ENCODE results near the gene ANKLE2. TPM values are rescaled to one million over a fixed set of nuclear protein-coding genes. Genes with fewer than 3 reads are reported as not detected.

Gene ANKLE2
- total RNA-seq, 1 donor from 2014 or later, result 155 TPM

DNA sequence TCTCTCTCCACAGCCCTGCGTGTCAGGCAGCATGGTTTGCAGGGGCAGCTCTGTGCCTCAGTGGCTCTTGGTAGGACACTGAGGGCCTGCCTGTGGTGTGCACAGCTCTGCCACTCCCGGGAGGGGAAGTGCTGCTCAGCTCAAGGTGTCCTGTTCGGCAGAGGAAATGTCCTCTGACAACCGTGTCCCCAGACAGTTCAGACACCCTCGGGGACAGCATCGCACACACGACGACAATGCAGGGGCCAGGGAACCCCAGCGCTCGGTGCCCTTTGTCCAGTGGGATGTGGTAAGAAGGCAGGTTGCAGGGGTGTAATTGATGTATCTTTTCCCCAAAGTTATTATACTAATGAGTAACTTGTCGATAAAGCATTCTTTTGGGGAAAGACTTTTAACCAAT, 14.2 kb downstream of the ANKLE2 start:
- H3K27me3 Mint-ChIP-seq, result no peaks in the 10 kb centered on the region
- intact Hi-C loops (cut with micrococcal nuclease), result no loop called here
- H3K27ac Mint-ChIP-seq, result peak overlapping the region; percentile 56
- H3K4me1 Mint-ChIP-seq, result peaks cover 8% of the 10 kb centered on the region
- no peak overlapping the region for H3K4me3 Mint-ChIP-seq
- no peak for DNase-seq
- peaks cover 74% of the 10 kb centered on the region for H3K36me3 Mint-ChIP-seq (ENCODE audit: low read depth)
- H3K9me3 Mint-ChIP-seq, result peaks cover 7% of the 10 kb centered on the region

DNA sequence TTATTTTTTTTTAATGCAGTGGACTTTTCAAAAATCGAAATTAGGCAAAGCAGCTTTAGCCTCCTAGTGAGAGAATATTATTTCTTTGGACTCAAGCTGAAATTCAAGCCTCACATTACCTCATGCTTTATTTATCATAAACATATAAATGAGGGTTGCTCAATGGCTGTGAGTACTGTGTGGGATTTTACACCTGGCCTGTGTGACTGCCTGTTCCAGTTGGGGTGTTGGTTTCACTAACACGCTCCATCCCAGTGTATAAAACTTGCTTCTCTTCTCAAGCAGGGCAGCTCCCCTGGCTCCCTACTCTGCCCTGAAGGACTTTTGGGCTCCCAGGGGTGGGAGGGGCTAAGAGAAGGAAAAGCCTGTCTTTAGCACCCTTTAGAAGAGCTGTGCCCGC, 15.0 kb downstream of the ANKLE2 start:
- intact Hi-C loops (cut with micrococcal nuclease), result no loop called here
- DNase-seq, result no peak
- H3K27me3 Mint-ChIP-seq, result no peaks in the 10 kb centered on the region
- H3K4me3 Mint-ChIP-seq, result no peak overlapping the region
- H3K9me3 Mint-ChIP-seq, result peaks cover 7% of the 10 kb centered on the region
- no peak overlapping the region for H3K27ac Mint-ChIP-seq
- H3K4me1 Mint-ChIP-seq, result peaks cover 8% of the 10 kb centered on the region
- H3K36me3 Mint-ChIP-seq (ENCODE audit: low read depth), result peaks cover 78% of the 10 kb centered on the region

DNA sequence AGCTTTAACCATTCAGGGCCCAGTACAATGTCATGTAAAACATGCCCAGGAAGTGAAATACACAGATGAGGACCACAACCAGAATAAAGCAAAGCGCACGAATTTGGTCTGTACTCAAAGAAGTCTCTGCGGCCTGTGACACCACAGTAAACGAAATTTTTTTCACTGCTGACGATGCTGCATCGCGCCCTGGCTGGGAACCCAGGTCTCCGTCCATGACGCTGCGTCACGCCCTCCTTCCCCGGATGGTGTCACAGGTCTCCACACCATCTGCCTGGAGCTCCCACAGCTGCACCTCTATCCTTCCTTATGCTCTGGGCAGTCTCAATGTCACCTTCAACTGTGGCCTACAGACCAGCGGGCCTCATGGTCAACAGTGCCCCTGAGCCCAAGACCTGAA, 17.8 kb downstream of the ANKLE2 start:
- peaks cover 7% of the 10 kb centered on the region for H3K9me3 Mint-ChIP-seq
- DNase-seq, result no peak
- no peak overlapping the region for H3K27ac Mint-ChIP-seq
- peaks cover 86% of the 10 kb centered on the region for H3K36me3 Mint-ChIP-seq (ENCODE audit: low read depth)
- intact Hi-C loops (cut with micrococcal nuclease), result no loop called here
- no peak overlapping the region for H3K4me3 Mint-ChIP-seq
- no peaks in the 10 kb centered on the region for H3K27me3 Mint-ChIP-seq
- H3K4me1 Mint-ChIP-seq, result peaks cover 8% of the 10 kb centered on the region

DNA sequence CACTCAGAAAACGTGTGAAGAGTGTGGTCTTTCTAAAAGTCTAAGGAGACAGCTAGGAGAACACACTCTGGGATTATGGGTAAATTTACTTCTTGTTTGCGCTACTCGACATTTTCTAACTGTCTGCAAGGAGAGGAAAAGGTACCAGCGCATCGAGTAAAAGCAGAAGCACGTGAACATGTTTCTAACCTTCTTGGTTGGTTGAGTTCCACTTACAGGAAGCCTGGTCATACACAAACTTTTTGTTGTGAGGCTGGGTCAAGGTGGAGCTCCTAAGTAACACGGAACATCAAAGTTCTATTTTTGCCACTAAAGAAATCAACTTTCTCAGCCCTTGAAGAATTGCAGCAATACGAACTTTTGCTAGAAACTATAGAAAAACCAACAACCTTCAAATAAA, 20.0 kb downstream of the ANKLE2 start:
- Mint-ChIP-seq H3K27ac (no peak overlapping the region), H3K4me1 (peaks cover 8% of the 10 kb centered on the region), H3K9me3 (peaks cover 7% of the 10 kb centered on the region), H3K36me3 (ENCODE audit: low read depth) (peaks cover 81% of the 10 kb centered on the region), H3K27me3 (no peaks in the 10 kb centered on the region), H3K4me3 (no peak overlapping the region)
- intact Hi-C loops (cut with micrococcal nuclease), result no loop called here
- no peak for DNase-seq

DNA sequence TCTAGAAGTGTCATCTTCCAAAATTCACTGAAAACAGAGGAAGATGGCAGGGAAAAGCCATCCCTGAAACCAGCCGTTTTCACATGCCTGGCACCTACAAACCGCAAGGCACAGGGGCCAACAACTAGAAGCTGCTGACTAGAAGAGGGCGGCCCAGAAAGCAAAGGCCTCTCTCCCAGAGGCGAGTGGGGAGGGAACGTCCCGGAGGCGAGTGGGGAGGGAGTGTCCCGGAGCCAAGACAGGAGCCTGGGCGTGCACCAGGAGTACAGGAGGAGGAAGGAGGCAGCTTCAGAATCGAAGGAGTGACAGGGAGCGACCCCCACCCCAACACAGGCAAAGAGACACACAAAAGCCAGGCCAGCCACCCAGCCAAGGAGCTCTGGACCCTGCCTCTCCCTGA, 21.0 kb downstream of the ANKLE2 start:
- DNase-seq, result no peak
- intact Hi-C loops (cut with micrococcal nuclease), result no loop called here
- Mint-ChIP-seq H3K4me1 (peaks cover 8% of the 10 kb centered on the region), H3K4me3 (no peak overlapping the region), H3K9me3 (peaks cover 7% of the 10 kb centered on the region), H3K27ac (no peak overlapping the region), H3K36me3 (ENCODE audit: low read depth) (peaks cover 82% of the 10 kb centered on the region), H3K27me3 (no peaks in the 10 kb centered on the region)

DNA sequence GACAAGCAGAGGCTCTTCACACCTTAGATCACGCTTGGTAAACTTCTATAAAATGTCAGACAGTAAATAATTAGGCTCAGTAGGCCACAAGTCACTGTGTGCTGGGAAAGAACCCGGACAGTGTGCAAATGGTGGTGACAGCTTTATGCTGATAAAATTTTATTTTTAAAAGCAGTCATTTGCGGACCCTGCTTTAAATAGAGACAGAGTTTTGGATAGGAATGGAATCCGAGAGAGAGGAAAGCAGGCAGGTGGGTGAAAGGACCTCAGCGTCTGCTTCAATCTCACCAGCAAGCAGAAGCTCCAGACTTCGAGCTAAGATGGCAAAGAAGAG, 21.4 kb downstream of the ANKLE2 start:
- no peak for DNase-seq
- intact Hi-C loops (cut with micrococcal nuclease), result no loop called here
- Mint-ChIP-seq H3K27ac (no peak overlapping the region), H3K27me3 (no peaks in the 10 kb centered on the region), H3K9me3 (peaks cover 7% of the 10 kb centered on the region), H3K4me1 (peaks cover 8% of the 10 kb centered on the region), H3K36me3 (ENCODE audit: low read depth) (peaks cover 82% of the 10 kb centered on the region), H3K4me3 (no peak overlapping the region)

DNA sequence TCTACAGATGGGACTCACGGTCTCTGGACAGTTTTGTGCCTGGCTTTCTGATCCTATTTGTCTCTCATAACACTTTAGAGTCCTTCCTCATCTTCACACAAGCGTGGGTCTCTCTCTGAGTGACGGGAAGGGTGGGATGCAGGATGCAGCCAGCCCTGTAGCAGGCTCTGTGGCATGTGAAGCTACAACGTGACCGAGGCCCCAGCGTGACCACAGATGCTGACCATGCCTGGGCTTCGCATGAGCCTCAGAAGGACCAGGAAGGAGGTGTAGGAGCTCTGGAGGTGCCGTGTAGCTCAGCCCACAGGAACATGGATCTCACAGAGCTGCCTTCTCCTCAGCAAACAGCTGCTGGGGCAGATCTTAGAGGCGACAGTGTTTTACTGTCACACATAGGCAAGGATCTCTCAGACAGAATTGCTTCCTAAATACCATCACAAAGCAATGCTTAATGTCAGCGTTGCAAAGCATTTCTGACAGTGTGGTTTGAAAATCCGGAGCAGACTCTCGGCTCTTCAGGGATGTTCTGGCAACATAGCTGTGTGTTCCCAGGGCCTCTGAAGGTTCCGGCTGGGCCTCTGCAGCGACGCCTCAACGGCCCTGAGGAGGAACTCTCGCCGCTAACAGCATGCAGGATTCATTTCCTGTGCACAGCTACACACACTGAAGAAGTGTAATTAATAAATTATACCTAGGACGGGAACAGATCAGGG, 21.9 kb downstream of the ANKLE2 start:
- H3K4me3 Mint-ChIP-seq, result no peak overlapping the region
- no peaks in the 10 kb centered on the region for H3K27me3 Mint-ChIP-seq
- no peak overlapping the region for H3K27ac Mint-ChIP-seq
- peaks cover 82% of the 10 kb centered on the region for H3K36me3 Mint-ChIP-seq (ENCODE audit: low read depth)
- DNase-seq, result no peak
- peaks cover 7% of the 10 kb centered on the region for H3K9me3 Mint-ChIP-seq
- H3K4me1 Mint-ChIP-seq, result peaks cover 8% of the 10 kb centered on the region
- intact Hi-C loops (cut with micrococcal nuclease), result no loop called here

DNA sequence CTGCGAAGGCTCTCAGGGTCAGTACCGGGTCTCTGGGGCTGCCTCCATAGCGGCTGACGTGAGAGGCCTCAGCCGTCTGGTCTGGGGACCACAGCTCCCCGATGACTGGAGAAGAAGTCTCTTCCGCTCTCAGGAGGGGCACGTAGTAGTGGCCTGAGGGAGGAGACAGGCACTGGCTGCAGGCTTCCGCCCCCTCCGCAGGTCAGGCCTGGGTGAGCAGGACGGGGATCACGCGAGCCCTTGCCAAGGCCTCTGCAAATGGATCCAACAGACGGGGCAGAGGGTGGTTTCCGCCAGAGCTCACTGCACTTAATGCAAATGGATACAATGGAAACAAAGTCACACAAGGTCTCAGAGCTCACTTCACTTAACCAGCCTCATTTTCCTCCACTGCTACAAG, 24.7 kb downstream of the ANKLE2 start:
- H3K36me3 Mint-ChIP-seq (ENCODE audit: low read depth), result peaks cover 82% of the 10 kb centered on the region
- no peak overlapping the region for H3K27ac Mint-ChIP-seq
- H3K4me3 Mint-ChIP-seq, result no peak overlapping the region
- no peaks in the 10 kb centered on the region for H3K9me3 Mint-ChIP-seq
- no peaks in the 10 kb centered on the region for H3K27me3 Mint-ChIP-seq
- intact Hi-C loops (cut with micrococcal nuclease), result no loop called here
- H3K4me1 Mint-ChIP-seq, result no peaks in the 10 kb centered on the region
- DNase-seq, result no peak

DNA sequence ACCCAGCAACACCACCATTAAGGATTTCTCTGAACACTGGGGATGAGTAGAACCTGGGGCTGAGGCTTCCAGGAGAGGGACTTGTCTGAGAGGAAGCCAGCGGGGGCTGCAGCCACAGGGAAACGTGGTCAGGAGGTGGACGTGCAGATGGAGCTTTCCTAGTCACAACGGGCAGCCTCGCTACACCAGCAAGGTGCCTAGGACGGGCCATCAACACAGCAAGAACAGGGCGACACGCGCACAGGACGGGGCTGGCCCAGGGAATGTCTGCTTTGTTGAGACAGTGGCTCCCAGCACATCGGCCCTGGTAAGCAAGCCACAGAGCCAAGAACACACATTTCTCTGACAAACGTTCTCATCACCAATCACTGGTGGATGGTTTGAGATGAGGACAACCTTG, 25.3 kb downstream of the ANKLE2 start:
- peaks cover 83% of the 10 kb centered on the region for H3K36me3 Mint-ChIP-seq (ENCODE audit: low read depth)
- no peaks in the 10 kb centered on the region for H3K27me3 Mint-ChIP-seq
- H3K27ac Mint-ChIP-seq, result no peak overlapping the region
- no peak for DNase-seq
- H3K4me1 Mint-ChIP-seq, result no peaks in the 10 kb centered on the region
- no peaks in the 10 kb centered on the region for H3K9me3 Mint-ChIP-seq
- intact Hi-C loops (cut with micrococcal nuclease), result no loop called here
- H3K4me3 Mint-ChIP-seq, result no peak overlapping the region

DNA sequence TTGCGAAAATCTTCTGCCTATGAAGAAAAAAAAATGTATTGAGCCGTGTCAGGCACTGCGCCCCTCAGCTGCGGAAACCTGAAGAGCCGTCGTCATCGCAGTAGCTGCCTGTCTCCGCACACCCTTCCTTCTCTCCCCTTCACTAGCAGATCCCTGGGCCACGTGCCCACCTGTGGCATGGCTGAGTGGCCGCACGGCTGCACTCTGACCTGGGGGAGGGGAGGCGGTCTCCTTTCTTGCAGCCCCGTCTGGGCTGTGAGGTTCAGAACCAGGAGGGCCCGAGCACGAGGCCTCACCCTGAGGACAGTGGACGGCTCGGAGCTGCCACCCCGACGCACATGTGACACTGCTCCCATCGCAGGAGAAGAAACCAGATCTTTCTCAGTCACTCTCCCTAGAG, 26.1 kb downstream of the ANKLE2 start:
- H3K4me3 Mint-ChIP-seq, result no peak overlapping the region
- H3K9me3 Mint-ChIP-seq, result no peaks in the 10 kb centered on the region
- DNase-seq, result no peak
- no peaks in the 10 kb centered on the region for H3K27me3 Mint-ChIP-seq
- no peak overlapping the region for H3K27ac Mint-ChIP-seq
- peaks cover 81% of the 10 kb centered on the region for H3K36me3 Mint-ChIP-seq (ENCODE audit: low read depth)
- intact Hi-C loops (cut with micrococcal nuclease), result no loop called here
- no peaks in the 10 kb centered on the region for H3K4me1 Mint-ChIP-seq

DNA sequence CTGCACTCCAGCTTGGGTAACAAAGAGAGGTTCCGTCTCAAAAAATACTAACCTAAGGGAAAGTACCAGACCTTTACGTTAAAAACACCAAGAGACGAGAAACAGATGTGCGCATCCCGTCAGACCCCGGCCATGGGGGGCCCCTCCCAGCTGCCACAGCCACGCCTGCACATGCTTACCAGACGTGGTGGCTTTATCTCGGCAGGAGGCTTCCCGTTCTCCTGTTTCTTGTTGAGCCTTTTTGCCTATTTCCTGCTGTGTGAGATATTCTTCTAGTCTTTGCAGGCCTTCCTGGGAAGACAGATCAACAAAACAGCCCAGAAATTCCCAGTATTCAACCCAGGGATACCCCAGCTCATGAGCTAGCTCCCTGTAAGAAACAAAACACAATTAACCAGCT, 27.4 kb downstream of the ANKLE2 start:
- Mint-ChIP-seq H3K4me1 (peaks cover 4% of the 10 kb centered on the region), H3K36me3 (ENCODE audit: low read depth) (peaks cover 79% of the 10 kb centered on the region), H3K9me3 (no peaks in the 10 kb centered on the region), H3K4me3 (no peak overlapping the region), H3K27ac (no peak overlapping the region), H3K27me3 (no peaks in the 10 kb centered on the region)
- intact Hi-C loops (cut with micrococcal nuclease), result no loop called here
- DNase-seq, result no peak

DNA sequence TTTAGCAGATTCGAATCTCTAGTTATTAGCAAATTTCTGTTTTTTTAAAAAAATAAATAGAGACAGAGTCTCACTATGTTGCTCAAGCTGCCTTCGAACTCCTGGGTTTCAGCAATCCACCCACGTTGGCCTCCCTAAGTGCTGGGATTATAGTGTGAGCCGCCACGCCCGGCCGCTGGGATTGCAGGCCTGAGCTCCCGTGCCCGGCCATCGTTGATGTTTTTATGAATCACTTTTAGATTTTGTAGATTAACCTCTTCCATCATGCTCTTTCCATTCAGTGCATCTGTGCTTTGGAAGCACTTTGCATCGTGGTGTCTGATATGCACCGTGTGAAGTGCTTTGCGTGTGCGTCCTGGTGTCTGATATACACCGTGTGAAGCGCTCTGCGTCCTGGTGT, 30.1 kb downstream of the ANKLE2 start:
- Mint-ChIP-seq H3K36me3 (ENCODE audit: low read depth) (peaks cover 82% of the 10 kb centered on the region), H3K27ac (no peak overlapping the region), H3K9me3 (no peaks in the 10 kb centered on the region), H3K27me3 (no peaks in the 10 kb centered on the region), H3K4me1 (peaks cover 4% of the 10 kb centered on the region), H3K4me3 (no peak overlapping the region)
- intact Hi-C loops (cut with micrococcal nuclease), result no loop called here
- DNase-seq, result no peak

DNA sequence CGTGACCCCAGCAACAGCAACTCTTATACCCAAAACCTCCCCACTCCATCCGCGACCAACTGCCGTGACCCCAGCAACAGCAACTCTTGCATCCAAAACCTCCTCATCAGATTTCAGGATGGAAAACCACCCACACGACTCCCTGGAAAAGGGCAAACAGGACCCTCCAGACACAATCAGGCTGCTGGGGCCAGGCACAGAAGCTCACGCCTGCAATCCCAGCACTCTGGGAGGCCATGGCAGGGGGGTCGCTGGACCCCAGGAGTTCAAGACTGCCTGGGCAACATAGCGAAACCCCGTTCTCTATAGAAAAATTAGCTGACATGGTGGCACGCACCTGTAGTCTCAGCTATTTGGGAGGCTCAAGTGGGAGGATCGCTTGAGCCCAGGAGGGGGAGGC, 31.3 kb downstream of the ANKLE2 start:
- peak overlapping the region; percentile 45 for H3K27ac Mint-ChIP-seq
- H3K36me3 Mint-ChIP-seq (ENCODE audit: low read depth), result peaks cover 83% of the 10 kb centered on the region
- peaks cover 4% of the 10 kb centered on the region for H3K4me1 Mint-ChIP-seq
- DNase-seq, result no peak
- intact Hi-C loops (cut with micrococcal nuclease), result no loop called here
- H3K4me3 Mint-ChIP-seq, result no peak overlapping the region
- no peaks in the 10 kb centered on the region for H3K27me3 Mint-ChIP-seq
- H3K9me3 Mint-ChIP-seq, result no peaks in the 10 kb centered on the region

DNA sequence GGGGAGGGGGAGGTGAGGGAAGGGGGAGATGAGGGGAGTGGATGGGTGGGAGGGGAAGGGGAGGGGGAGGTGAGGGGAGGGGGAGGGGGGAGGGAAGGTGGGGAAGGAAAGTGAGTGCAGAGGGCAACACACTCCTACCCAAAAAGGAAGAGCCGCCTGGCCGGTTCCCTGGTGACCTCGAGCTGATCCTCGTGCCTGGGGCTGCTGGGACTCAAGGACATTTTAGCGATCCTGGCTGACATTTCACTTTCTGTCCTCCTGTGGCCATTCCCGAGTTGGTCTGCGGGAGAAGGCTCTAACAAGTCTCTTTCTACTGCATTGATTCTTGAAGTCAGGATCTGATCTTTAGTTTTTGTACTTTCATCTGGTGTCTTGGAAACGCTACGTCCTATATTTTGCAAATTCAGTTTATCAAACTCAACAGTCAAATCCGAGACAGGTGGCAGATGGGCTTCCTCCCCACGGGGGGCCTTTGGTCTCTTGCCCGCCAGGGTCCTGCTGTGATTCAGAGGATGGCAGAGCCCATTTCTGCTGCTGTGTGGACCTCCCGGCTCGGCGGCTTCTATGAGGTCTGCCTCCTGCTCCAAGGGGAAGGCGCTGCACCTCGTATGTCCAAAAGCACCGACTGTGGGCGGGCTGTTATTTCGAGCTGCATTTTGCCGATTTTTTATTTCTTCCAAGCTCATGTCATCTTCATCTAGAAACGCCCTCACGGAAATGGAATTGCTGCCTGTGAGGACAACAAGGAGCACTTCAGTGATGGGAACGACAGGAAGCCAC, 31.9 kb downstream of the ANKLE2 start:
- H3K27me3 Mint-ChIP-seq, result no peaks in the 10 kb centered on the region
- intact Hi-C loops (cut with micrococcal nuclease), result no loop called here
- H3K4me3 Mint-ChIP-seq, result no peak overlapping the region
- H3K27ac Mint-ChIP-seq, result peak overlapping the region; percentile 45
- H3K9me3 Mint-ChIP-seq, result no peaks in the 10 kb centered on the region
- peaks cover 4% of the 10 kb centered on the region for H3K4me1 Mint-ChIP-seq
- peaks cover 81% of the 10 kb centered on the region for H3K36me3 Mint-ChIP-seq (ENCODE audit: low read depth)
- DNase-seq, result no peak

DNA sequence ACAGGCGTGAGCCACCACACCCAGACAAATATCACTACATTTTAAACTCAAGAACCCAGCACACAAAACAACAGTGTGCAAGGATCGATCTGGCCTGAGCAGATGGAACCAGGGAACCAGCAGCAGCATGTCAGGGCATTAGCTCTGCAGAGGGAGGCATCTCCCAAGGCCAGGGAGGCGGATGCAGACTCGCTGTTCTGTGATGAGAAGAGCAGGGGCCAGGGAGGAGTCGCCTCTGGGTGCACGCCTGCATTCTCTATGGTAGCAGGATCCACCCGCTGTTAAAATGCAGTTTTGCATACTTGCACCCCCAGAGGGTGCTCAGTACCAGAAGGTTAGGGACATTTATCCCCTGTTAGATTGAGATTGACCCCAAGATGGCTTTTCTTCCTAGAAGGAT, 33.1 kb downstream of the ANKLE2 start:
- Mint-ChIP-seq H3K27ac (no peak overlapping the region), H3K4me1 (peaks cover 7% of the 10 kb centered on the region), H3K4me3 (no peak overlapping the region), H3K27me3 (no peaks in the 10 kb centered on the region), H3K36me3 (ENCODE audit: low read depth) (peaks cover 80% of the 10 kb centered on the region), H3K9me3 (no peaks in the 10 kb centered on the region)
- intact Hi-C loops (cut with micrococcal nuclease), result no loop called here
- no peak for DNase-seq
